Tibial nerve (tissue), 4 donors: ENCODE measurements around the gene C1orf115.

Experiments used
- EP300 ChIP-seq, 2 donors: sonication (generic); formaldehyde crosslinking; IDR thresholded peaks; one replicate each; pipeline ENCODE4 v1.6.1; 2017; ENCODE audit warnings: antibody characterized with exemption in 2 of 2, mild to moderate bottlenecking in 1 of 2
- POLR2A ChIP-seq, 2 donors: fragments of 450-650 bp; IDR thresholded peaks; one replicate each; pipeline ENCODE4 v1.6.1; 2017; ENCODE audit warnings: antibody characterized with exemption in 2 of 2, mild to moderate bottlenecking in 2 of 2, moderate library complexity in 2 of 2
- TF ChIP-seq, protein P1 (sequence below), 5 experiments: fragments of 200-600 bp in 3 of 5; fragments of 450-650 bp in 2 of 5; sonication (generic) in 3 of 5; IDR thresholded peaks; one replicate each; pipeline ENCODE4 v1.5.1; 2016 to 2019; ENCODE audit warnings: antibody characterized with exemption in 5 of 5, mild to moderate bottlenecking in 3 of 5, moderate library complexity in 2 of 5

DNA sequence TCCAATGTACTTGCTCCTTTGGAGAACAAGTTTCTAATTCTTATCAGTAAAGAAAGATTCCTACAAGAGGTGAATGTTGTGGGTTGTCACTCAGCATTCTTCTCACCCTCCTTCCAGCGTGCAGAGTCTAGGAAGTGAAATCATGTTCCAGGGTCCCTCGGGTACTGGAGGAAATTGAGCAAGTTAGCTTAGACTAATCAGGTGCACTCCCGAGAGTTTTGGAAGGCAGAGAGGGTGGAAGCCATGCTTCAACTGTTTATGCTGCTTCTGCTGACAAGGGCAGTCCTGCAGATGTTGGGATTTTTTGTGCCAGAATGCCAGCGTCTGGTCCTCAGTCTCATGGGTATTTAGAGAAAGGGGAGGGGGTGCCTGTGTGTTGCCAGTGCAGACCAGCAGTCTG lies 5.3 kb upstream of the C1orf115 start:
- TF ChIP-seq POLR2A (IDR thresholded peaks at IDR 0.05) (no peak), EP300 (IDR thresholded peaks at IDR 0.05) (no peak)
- TF ChIP-seq, protein P1, sequence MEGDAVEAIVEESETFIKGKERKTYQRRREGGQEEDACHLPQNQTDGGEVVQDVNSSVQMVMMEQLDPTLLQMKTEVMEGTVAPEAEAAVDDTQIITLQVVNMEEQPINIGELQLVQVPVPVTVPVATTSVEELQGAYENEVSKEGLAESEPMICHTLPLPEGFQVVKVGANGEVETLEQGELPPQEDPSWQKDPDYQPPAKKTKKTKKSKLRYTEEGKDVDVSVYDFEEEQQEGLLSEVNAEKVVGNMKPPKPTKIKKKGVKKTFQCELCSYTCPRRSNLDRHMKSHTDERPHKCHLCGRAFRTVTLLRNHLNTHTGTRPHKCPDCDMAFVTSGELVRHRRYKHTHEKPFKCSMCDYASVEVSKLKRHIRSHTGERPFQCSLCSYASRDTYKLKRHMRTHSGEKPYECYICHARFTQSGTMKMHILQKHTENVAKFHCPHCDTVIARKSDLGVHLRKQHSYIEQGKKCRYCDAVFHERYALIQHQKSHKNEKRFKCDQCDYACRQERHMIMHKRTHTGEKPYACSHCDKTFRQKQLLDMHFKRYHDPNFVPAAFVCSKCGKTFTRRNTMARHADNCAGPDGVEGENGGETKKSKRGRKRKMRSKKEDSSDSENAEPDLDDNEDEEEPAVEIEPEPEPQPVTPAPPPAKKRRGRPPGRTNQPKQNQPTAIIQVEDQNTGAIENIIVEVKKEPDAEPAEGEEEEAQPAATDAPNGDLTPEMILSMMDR (IDR thresholded peaks at IDR 0.05), result no peak
